WERI-Rb-1 (cell line): ENCODE measurements around the gene THRB.

Experiments used
- DNase-seq: peaks from one replicate; pipeline ENCODE4 v3.0.0-alpha.2; 2020
- H3K27ac ChIP-seq: fragments of 250-450 bp; sonication (Bioruptor Pico); 2 replicates; pipeline ENCODE4 v1.5.1; 2020; ENCODE audit warnings: mild to moderate bottlenecking, moderate library complexity
- H3K27me3 ChIP-seq: fragments of 250-450 bp; sonication (Bioruptor Pico); 2 replicates; pipeline ENCODE4 v1.5.1; 2021; ENCODE audit warnings: mild to moderate bottlenecking, low read depth, moderate library complexity; ENCODE audit not compliant: insufficient read depth, severe bottlenecking
- H3K36me3 ChIP-seq: fragments of 250-450 bp; sonication (Bioruptor Pico); 2 replicates; pipeline ENCODE4 v1.5.1; 2020; ENCODE audit warnings: mild to moderate bottlenecking, moderate library complexity
- H3K4me3 ChIP-seq: 2 replicates; pipeline ENCODE4 v1.5.1; 2011; ENCODE audit warnings: low read depth, mild to moderate bottlenecking, control low read depth, low read length
- H3K9me3 ChIP-seq: fragments of 250-450 bp; sonication (Bioruptor Pico); 2 replicates; pipeline ENCODE4 v1.5.1; 2021; ENCODE audit warnings: mild to moderate bottlenecking, moderate library complexity; ENCODE audit not compliant: severe bottlenecking
- CTCF ChIP-seq: IDR thresholded peaks from 2 replicates; pipeline ENCODE4 v1.5.1; 2011; ENCODE audit warnings: low read depth, mild to moderate bottlenecking, control low read depth, inconsistent platforms, low read length

THRB gene

GRCh38 chr3:24229468-24230221, 265.0 kb downstream of the THRB start:
- H3K36me3 ChIP-seq = no peaks in the 10 kb centered on the region
- TF ChIP-seq CTCF = no peak
- H3K9me3 ChIP-seq = no peaks in the 10 kb centered on the region
- DNase-seq = no peak
- no peak overlapping the region for H3K4me3 ChIP-seq
- H3K27ac ChIP-seq = no peak overlapping the region
- no peaks in the 10 kb centered on the region for H3K27me3 ChIP-seq

GRCh38 chr3:24227635-24228034, 267.0 kb downstream of the THRB start:
- Histone ChIP-seq H3K27me3 (no peaks in the 10 kb centered on the region), H3K36me3 (no peaks in the 10 kb centered on the region), H3K27ac (no peak overlapping the region), H3K9me3 (no peaks in the 10 kb centered on the region), H3K4me3 (no peak overlapping the region)
- TF ChIP-seq CTCF = no peak
- DNase-seq = no peak

GRCh38 chr3:24226397-24226796, 268.3 kb downstream of the THRB start:
- no peaks in the 10 kb centered on the region for H3K36me3 ChIP-seq
- TF ChIP-seq CTCF = no peak

GRCh38 chr3:24225385-24225950, 269.2 kb downstream of the THRB start:
- no peak overlapping the region for H3K4me3 ChIP-seq
- no peaks in the 10 kb centered on the region for H3K36me3 ChIP-seq
- no peak for TF ChIP-seq CTCF
- H3K27me3 ChIP-seq = no peaks in the 10 kb centered on the region
- H3K9me3 ChIP-seq = no peaks in the 10 kb centered on the region
- DNase-seq = no peak
- H3K27ac ChIP-seq = no peak overlapping the region

More at GRCh38 chr3:24226397-24226796, 268.3 kb downstream of the THRB start:
- Histone ChIP-seq H3K9me3 (no peaks in the 10 kb centered on the region), H3K27ac (no peak overlapping the region), H3K27me3 (no peaks in the 10 kb centered on the region), H3K4me3 (no peak overlapping the region)
- DNase-seq = no peak

- H3K36me3 ChIP-seq = no peaks in the 10 kb centered on the region
Measured at GRCh38 chr3:24224666-24225384, 269.8 kb downstream of the THRB start.

More at GRCh38 chr3:24224666-24225384, 269.8 kb downstream of the THRB start:
- DNase-seq = no peak
- TF ChIP-seq CTCF = no peak
- H3K27ac ChIP-seq = no peak overlapping the region
- H3K4me3 ChIP-seq = no peak overlapping the region
- H3K9me3 ChIP-seq = no peaks in the 10 kb centered on the region
- H3K27me3 ChIP-seq = no peaks in the 10 kb centered on the region
